Chondrocyte (in vitro differentiated cells): ENCODE data around the gene CSTPP1. TPM values are rescaled to one million over a fixed set of nuclear protein-coding genes. Genes with fewer than 3 reads are reported as not detected.
"Not testable (repeated sequence)": the region's sequence is repeated elsewhere in the genome, so short reads cannot be mapped to it uniquely, and the experiment has no call there.

Experiments
- DNase-seq: peaks from one replicate; pipeline ENCODE4 v3.0.0; 2021; ENCODE audit warnings: mixed read lengths, low spot score
- H3K27ac Mint-ChIP-seq: one replicate; pipeline ENCODE4 v1.8.0; 2021; ENCODE audit warnings: mild to moderate bottlenecking, moderate library complexity, mixed read lengths; ENCODE audit not compliant: unreplicated experiment
- H3K27me3 Mint-ChIP-seq: 2 replicates; pipeline ENCODE4 v1.8.0; 2021; ENCODE audit warnings: low read depth, mixed read lengths
- H3K36me3 Mint-ChIP-seq: 2 replicates; pipeline ENCODE4 v1.8.0; 2021; ENCODE audit warnings: low read depth, mixed read lengths
- H3K4me1 Mint-ChIP-seq: 2 replicates; pipeline ENCODE4 v1.8.0; 2021; ENCODE audit warnings: low read depth, mild to moderate bottlenecking, mixed read lengths
- H3K4me3 Mint-ChIP-seq: one replicate; pipeline ENCODE4 v1.8.0; 2021; ENCODE audit warnings: mild to moderate bottlenecking, moderate library complexity, mixed read lengths; ENCODE audit not compliant: unreplicated experiment
- H3K9me3 Mint-ChIP-seq: 2 replicates; pipeline ENCODE4 v1.8.0; 2021; ENCODE audit warnings: low read depth, mixed read lengths
- CTCF ChIP-seq: fragments of 200-600 bp; sonication (generic); IDR thresholded peaks from 2 replicates; pipeline ENCODE4 v1.5.0; 2021; ENCODE audit warnings: antibody characterized with exemption, mild to moderate bottlenecking, moderate library complexity
- total RNA-seq: library from RNA; stranded (reverse); gene quantifications from 3 replicates; pipeline ENCODE4 v1.2.1, GENCODE V29; 2021

CSTPP1 gene
- total RNA-seq, 1 donor from 2014 or later, result 19.6 TPM

- TF ChIP-seq CTCF, result no peak
- peaks cover 2% of the 10 kb centered on the region for H3K4me1 Mint-ChIP-seq
- H3K4me3 Mint-ChIP-seq, result no peak overlapping the region
Observed at GRCh38 chr11:47067401-47067800, 130.8 kb downstream of the CSTPP1 start.

GRCh38 chr11:47070769-47071168, 134.2 kb downstream of the CSTPP1 start:
- no peak overlapping the region for H3K4me3 Mint-ChIP-seq
- DNase-seq, result no peak
- no peaks in the 10 kb centered on the region for H3K36me3 Mint-ChIP-seq
- H3K27ac Mint-ChIP-seq, result no peak overlapping the region
- peaks cover 2% of the 10 kb centered on the region for H3K4me1 Mint-ChIP-seq
- no peak for TF ChIP-seq CTCF
- H3K9me3 Mint-ChIP-seq, result no peaks in the 10 kb centered on the region
- H3K27me3 Mint-ChIP-seq, result no peaks in the 10 kb centered on the region

More at GRCh38 chr11:47067401-47067800, 130.8 kb downstream of the CSTPP1 start:
- DNase-seq, result no peak
- Mint-ChIP-seq H3K36me3 (no peaks in the 10 kb centered on the region), H3K9me3 (no peaks in the 10 kb centered on the region), H3K27me3 (no peaks in the 10 kb centered on the region), H3K27ac (no peak overlapping the region)

GRCh38 chr11:47071341-47071740, 134.8 kb downstream of the CSTPP1 start:
- Mint-ChIP-seq H3K9me3 (no peaks in the 10 kb centered on the region), H3K4me1 (peaks cover 2% of the 10 kb centered on the region), H3K36me3 (no peaks in the 10 kb centered on the region), H3K4me3 (no peak overlapping the region), H3K27me3 (no peaks in the 10 kb centered on the region), H3K27ac (no peak overlapping the region)
- no peak for TF ChIP-seq CTCF
- DNase-seq, result no peak

GRCh38 chr11:47071791-47072261, 135.3 kb downstream of the CSTPP1 start:
- Mint-ChIP-seq H3K9me3 (no peaks in the 10 kb centered on the region), H3K27me3 (no peaks in the 10 kb centered on the region), H3K36me3 (no peaks in the 10 kb centered on the region), H3K4me3 (no peak overlapping the region), H3K27ac (no peak overlapping the region), H3K4me1 (peaks cover 2% of the 10 kb centered on the region)
- no peak for TF ChIP-seq CTCF
- DNase-seq, result no peak

DNA sequence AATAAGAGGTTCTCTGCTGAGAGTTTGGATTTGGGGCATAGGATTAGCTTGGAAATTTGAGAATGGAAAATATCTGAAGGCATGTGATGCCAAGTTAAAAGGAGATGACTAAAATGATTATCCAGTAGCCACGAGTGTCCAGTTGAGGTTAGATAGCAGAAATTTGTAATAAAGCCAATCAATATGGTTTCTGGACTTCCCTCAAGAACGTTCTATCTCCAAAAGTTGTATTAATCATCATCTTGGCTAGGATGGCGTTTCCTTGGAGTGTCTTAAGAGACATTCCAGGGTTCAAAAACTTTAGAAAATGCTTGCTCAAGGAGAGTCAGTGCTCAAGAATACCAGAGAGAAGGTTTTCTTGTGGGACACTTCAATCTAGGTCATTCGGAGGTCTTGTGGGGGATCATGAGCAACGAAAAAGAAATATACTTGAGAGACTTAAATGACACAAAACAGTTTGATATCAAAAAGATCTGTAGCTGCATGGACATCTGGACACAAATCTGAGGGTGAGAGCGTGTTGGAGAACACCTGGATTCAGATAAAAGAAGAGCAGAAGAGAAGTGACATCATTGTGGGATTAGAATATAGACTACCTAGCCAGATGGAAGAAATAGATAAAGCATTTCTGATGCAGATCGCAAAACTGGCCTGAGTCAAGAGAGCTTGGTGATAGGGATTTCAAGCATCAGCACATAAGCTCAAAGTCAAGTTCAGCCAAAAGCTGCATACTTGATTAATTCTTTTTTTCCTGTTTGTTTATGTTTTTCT, 142.4 kb downstream of the CSTPP1 start:
- Mint-ChIP-seq H3K4me1 (no peaks in the 10 kb centered on the region), H3K27ac (no peak overlapping the region), H3K4me3 (no peak overlapping the region), H3K36me3 (no peaks in the 10 kb centered on the region), H3K27me3 (no peaks in the 10 kb centered on the region), H3K9me3 (no peaks in the 10 kb centered on the region)
- TF ChIP-seq CTCF, result no peak
- no peak for DNase-seq

- not testable (repeated sequence) for H3K9me3 Mint-ChIP-seq, H3K27ac Mint-ChIP-seq, H3K4me1 Mint-ChIP-seq, DNase-seq, H3K36me3 Mint-ChIP-seq, H3K27me3 Mint-ChIP-seq, H3K4me3 Mint-ChIP-seq
Observed at GRCh38 chr11:47080775-47081174, 144.2 kb downstream of the CSTPP1 start.
